HG02588 (cell line): ENCODE data around the gene SMG1.
"Not testable (repeated sequence)": the region's sequence is repeated elsewhere in the genome, so short reads cannot be mapped to it uniquely, and the experiment has no call there.

Experiments
- ATAC-seq: cut with Tn5 transposase; IDR thresholded peaks from one replicate; pipeline ENCODE4 v1.9.1; 2021; ENCODE audit warnings: mild to moderate bottlenecking, moderate library complexity; ENCODE audit not compliant: unreplicated experiment

Gene SMG1

GRCh38 chr16:18936727-18937340 is 10.6 kb upstream of the SMG1 start:
- ATAC-seq: no peak

- no peak for ATAC-seq
Observed at GRCh38 chr16:18933501-18933900, 7.3 kb upstream of the SMG1 start.

DNA sequence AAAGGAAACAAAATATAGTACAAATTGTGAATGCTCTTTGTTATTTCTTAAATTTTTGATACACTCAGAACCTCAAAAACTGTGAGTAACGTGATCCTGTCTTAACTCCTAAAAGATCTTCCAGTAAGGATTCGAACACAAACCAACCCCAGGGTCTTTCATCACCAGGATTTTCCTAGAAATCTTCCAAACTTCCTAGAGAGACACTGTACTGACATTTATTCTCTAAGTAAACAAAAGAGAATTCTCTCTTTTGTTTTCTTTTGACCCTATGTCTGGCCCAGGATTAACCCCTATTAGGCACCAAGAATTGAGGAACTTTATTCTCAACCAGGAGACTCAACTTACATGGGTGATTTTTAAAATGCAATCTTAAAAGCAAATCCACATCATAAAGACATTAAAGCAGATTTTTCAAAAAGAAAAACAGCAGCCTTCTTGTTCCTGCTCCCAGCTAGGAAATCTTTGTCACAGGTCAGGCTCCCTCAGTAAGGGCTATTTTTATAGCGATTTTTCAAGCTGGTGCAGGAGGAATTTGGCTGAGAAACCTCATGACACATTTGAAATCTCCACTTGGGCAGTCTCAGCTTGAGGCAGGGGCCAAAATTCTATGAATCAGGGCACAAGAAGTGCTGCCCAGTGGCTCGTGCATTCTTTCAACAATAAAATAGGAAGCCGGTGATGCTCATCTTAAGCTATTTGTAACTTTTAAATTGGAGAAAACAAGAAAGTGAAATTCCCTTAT is 6.2 kb upstream of the SMG1 start:
- no peak for ATAC-seq

DNA sequence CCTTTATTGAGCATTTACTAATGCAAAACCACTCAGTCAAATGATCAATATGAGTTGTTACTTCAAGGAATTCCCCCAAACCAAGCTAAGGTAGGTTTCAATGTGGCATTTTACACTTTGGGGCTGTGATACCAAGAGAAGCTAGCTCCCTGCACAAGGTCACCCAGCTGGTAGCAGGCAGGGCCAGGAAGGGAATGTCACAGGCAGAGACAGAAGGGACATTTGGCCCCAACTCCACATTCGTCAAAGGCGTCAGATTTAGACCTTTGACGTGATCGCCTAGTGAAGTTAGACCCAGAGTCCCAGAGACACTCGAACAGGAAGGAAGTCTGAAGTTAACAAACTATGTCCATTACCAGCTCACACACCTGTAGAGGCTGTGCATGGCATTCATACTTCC is 5.5 kb upstream of the SMG1 start:
- no peak for ATAC-seq

DNA sequence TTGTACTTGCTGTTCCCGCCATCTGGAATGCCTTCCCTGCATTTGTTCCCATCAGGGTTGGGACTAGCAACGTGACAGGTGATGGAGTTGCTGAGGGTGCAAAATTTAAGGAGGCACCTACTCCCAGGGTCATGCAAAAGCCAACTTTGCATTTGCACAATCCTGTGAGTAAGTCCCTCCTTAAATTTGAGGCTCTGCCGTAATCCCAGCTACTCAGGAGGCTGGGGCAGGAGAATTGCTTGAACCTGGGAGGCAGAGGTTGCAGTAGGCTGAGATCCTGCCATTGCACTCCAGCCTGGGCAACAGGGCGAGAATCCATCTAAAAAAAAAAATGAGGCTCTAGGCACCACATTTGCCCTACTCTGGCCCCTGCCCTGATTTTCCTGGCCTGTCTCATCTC is 3.9 kb upstream of the SMG1 start:
- ATAC-seq: not testable (repeated sequence)

GRCh38 chr16:18928073-18928472 is 1.9 kb upstream of the SMG1 start:
- not testable (repeated sequence) for ATAC-seq

DNA sequence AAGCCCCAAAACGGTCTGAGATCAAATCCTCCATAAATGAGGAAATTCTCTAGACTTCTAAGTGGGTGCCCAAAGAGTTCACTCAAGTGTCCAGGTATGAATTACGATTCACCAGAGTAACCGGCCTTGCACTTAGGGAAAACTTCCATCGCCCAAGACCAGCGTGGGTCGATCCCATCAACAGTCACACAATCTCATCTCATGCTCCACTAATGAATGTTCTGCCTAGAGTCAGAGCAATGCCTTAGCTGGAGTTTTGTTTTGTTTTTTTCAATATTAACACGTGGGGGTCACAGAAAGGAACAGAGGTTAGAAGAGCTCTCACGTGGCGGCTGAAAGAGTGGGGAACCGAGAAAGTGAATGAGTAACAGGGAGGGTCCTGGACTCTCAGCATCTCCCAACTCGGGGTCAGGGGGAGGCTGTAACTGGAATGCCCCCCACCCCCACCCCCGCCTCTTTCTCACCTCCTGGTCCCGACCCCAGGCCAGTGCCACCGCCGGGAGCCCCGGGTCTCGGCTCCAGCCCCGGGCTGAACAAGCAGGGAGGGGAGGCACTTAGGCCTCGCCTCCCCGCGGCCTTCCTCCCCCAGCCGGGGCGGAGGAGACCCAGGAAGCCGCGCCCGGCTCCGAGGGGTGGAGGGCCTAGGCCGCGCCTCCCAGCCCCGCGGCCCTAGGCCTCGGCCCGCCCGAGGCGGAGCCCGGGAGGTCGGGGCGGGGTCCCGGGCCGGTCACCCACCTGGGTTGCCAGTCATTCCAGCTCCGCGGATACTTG is 808 bp downstream of the SMG1 start:
- peak; percentile 46 for ATAC-seq

DNA sequence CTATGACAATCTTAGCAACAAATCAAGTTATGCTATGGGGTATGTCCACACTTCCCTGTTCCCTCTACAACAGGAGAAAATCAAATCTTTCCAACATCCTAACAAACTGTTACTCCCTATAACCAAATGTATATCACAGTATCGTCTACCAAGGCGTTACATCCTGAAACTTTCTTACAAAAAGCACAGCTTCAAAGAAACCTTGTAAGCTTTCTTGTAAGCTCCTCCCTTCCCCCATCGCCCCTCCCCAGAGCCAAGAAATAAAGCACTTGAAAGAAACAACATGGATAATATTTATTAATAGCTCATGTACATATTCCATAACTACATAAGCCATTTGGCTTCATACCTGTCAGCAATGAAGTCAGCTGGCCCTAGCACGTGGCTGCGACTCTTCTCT is 2.3 kb downstream of the SMG1 start:
- ATAC-seq: not testable (repeated sequence)

DNA sequence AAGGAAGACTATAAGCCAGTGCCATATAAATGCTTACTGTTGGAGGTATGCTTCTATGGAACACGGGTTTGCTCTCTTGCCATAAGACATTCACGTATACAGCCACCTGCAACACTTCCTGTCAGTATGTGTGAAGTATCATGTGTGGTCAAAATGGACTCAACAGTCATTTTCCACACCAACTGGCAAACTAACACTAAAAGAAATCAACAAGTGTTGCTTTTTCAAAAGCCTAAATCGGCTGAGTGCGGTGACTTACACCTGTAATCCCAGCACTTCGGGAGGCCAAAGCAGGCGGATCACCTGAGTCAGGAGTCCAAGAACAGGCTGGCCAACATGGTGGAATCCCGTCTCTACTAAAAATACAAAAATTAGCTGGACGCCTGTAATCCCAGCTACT is 3.1 kb downstream of the SMG1 start:
- not testable (repeated sequence) for ATAC-seq

GRCh38 chr16:18909585-18909984 is 16.6 kb downstream of the SMG1 start:
- ATAC-seq: not testable (repeated sequence)

DNA sequence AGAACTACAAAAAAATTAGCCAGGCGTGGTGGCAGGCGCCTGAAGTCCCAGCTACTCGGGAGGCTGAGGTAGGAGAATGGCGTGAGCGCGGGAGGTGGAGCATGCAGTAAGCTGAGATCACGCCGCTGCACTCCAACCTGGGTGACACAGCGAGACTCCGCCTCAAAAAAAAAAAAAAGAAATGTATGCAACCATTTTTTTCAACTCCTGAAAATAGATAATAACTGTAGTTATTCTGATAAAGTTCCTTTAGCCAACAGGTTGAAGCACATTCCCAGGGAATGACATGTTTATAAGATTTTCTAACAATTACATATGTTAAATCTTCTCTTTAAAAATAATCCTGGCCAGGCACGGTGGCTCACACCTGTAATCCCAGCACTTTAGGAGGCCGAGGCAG is 17.5 kb downstream of the SMG1 start:
- not testable (repeated sequence) for ATAC-seq

DNA sequence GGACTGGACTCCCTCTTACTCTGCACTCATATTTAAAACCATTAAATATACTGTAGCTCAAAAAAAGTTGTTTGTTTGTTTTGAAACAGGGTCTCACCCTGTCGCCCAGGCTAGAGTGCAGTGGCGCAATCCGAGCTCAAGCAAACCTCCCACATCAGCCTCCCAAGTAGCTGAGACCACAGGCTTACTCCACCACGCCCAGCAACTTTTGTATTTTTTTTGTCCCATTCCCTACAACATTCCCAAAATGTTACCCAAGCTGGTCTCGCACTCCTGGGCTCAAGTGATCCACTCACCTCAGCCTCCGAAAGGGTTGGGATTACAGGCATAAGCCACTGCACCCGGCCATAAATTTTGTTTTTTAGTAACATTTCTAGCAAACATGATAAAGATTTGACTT is 23.4 kb downstream of the SMG1 start:
- ATAC-seq: not testable (repeated sequence)

DNA sequence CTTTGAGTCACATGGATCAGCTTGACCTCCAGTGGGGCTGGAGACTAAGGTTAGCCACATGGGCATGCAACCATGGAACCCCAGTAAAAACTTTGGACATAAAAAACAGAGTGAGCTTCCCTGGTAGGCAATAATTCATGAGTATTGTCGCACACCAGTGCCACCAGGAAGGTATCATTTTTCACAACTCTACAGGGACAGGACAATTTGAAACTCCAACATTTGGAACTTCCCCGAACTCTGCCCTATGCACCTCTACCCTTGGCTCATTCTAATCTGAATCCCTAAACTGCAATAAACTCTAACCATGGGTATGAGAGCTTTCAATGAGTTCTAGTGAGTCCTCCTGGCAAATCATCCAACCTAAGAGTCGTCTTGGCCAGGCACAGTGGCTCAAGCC is 24.2 kb downstream of the SMG1 start:
- not testable (repeated sequence) for ATAC-seq

- not testable (repeated sequence) for ATAC-seq
Observed at GRCh38 chr16:18901194-18901593, 25.0 kb downstream of the SMG1 start.

- not testable (repeated sequence) for ATAC-seq
Observed at GRCh38 chr16:18884456-18884855, 41.8 kb downstream of the SMG1 start.

DNA sequence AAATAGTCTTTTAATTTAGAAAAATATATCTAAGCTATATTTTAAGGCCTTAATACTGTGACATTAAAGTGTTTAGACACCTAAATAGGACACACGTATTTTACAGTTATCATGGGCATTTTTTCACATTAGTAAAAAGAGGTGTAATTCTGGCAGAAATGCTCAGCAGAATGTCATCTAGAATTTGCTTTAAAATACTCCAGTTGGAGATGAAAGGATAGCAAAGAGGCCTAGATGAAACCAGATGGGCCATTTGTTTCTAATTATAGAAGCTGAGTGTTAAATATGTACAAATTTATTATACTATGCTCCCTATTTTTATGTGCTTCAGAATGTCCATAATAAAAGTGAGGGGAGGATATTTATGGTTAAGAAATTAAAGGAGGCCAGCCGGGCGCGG is 48.5 kb downstream of the SMG1 start:
- ATAC-seq: not testable (repeated sequence)

DNA sequence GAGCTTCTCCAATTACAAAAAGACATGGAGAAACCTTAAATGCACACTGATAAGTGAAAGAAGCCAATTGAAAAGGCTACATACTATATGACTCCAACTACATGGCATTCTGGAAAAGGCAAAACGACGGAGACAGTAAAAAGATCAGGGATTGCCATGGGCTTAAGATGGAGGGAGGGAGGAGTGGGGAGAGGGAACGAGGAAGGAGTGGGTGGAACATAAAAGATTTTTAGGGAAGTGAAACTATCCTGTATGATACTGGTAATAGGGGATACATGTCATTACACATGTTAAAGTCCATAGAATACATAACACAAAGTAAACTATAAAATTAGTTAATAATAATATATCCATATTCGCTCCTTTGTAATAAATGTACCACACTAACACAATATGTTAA is 48.9 kb downstream of the SMG1 start:
- not testable (repeated sequence) for ATAC-seq

DNA sequence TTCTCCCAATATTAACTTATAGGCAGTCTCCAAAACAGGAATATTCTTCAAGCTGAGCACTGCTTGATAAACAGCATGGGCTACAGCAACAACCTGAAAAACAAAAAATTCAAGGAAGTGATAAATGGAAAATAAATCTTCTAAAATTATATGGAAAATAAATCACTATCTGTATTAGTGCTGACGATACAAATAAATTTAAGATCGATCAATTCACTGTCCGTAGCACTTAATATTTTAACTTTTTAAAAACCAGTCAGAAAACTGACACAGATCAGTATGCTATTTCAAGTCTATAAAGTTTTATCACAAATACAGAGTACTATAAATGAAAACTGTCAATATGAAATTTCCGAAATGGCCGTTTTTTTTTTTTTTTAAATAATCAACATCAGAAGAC is 49.9 kb downstream of the SMG1 start:
- ATAC-seq: not testable (repeated sequence)

- ATAC-seq: not testable (repeated sequence)
Observed at GRCh38 chr16:18869043-18869771, 57.0 kb downstream of the SMG1 start.

GRCh38 chr16:18866277-18866823 is 59.9 kb downstream of the SMG1 start:
- not testable (repeated sequence) for ATAC-seq

DNA sequence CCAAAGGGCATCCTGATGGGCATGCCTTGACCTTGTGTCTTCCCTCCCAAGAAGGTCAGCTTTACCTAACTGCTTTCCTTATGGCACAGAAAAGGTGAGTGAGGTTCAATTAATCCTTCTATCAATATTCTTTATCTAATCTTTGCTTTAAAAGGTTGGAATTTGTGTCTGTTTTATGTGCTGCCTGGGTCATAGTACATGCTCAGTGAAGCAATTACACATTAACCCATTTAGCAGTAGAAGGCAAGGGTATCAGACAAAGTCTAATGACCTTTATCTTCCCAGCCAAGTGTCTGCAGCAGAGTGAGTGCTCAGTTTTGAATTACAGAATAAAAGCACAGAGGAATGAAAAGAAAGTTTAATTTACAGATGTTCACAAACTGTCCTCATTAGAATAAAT is 63.3 kb downstream of the SMG1 start:
- not testable (repeated sequence) for ATAC-seq
